Activated naive CD4-positive, alpha-beta T cell treated with anti-CD3 and anti-CD28 coated beads, Interleukin-2, amount 10 ng/mL, durations not matched to agents 7 days and 5 days (primary cell): ENCODE data around the gene LRRC25.

Experiments used
- CTCF ChIA-PET: fragments of 350-600 bp; sonication (Branson Sonifier 250); formaldehyde crosslinking; loops from one replicate; lab custom pipeline; 2021; ENCODE audit warnings: antibody characterized with exemption; lab: Charles Lee
- DNase-seq: peaks from one replicate; pipeline ENCODE4 v3.0.0-alpha.2; 2020
- H3K27ac Mint-ChIP-seq: one replicate; pipeline ENCODE4 v1.8.0; 2021; ENCODE audit warnings: mild to moderate bottlenecking, moderate library complexity, mixed read lengths
- H3K27me3 Mint-ChIP-seq: one replicate; pipeline ENCODE4 v1.8.0; 2021; ENCODE audit warnings: mild to moderate bottlenecking, mixed read lengths
- H3K36me3 Mint-ChIP-seq: one replicate; pipeline ENCODE4 v1.8.0; 2021; ENCODE audit warnings: mixed read lengths
- H3K4me1 Mint-ChIP-seq: one replicate; pipeline ENCODE4 v1.8.0; 2021; ENCODE audit warnings: mixed read lengths
- H3K4me3 Mint-ChIP-seq: one replicate; pipeline ENCODE4 v1.8.0; 2021; ENCODE audit warnings: mild to moderate bottlenecking, moderate library complexity, mixed read lengths
- H3K9me3 Mint-ChIP-seq: one replicate; pipeline ENCODE4 v1.8.0; 2021; ENCODE audit warnings: mixed read lengths

LRRC25 gene

GRCh38 chr19:18424122-18424889 is 26.9 kb upstream of the LRRC25 start:
- Mint-ChIP-seq H3K9me3 (no peaks in the 10 kb centered on the region), H3K4me1 (peaks cover 69% of the 10 kb centered on the region), H3K27ac (peak overlapping the region; percentile 42), H3K36me3 (peaks cover 13% of the 10 kb centered on the region), H3K4me3 (no peak overlapping the region), H3K27me3 (no peaks in the 10 kb centered on the region)
- CTCF ChIA-PET = no interaction called here
- no peak for DNase-seq

DNA sequence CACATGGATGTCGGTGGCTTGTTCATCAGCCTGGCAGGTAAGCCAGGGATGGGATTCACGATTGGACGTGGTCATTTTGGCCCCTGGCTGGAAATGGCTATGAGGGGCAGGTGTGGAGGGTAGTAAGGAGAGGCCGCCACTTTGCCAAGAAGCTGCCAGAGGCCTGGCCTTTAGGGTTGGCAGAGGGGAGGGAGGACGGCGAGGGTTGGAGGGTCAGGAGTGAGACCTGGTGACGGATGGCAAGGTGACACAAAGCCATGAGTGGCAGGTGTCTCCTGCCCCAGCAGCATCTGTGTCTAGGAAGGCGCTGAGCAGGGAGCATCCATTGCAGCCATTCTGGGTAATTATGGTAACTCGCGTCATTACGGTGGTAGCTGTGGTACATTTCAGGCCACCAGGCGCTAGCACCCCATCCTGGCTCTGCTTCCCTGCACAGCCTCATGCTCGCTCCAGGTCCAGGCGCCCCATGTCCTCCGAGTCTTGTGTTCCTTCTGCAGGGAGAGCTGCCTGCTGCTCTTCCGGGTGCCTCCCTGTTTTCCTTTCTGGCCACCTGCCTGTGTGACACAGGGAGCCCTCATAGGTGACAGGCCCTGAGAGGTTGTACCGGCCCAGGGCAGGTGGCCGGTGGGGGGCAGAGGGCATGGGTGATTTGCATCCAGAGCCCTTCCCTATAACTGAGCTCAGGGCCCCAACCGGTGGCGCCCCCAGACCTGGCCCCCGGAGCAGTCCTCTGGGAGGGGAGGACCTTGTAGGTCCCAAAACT is 26.0 kb upstream of the LRRC25 start:
- peaks cover 70% of the 10 kb centered on the region for H3K4me1 Mint-ChIP-seq
- H3K36me3 Mint-ChIP-seq = peaks cover 13% of the 10 kb centered on the region
- no peak for DNase-seq
- H3K4me3 Mint-ChIP-seq = peak overlapping the region; percentile 37
- H3K27me3 Mint-ChIP-seq = peaks cover 3% of the 10 kb centered on the region
- H3K27ac Mint-ChIP-seq = peak overlapping the region; percentile 86
- no peaks in the 10 kb centered on the region for H3K9me3 Mint-ChIP-seq
- CTCF ChIA-PET = no interaction called here

- H3K27ac Mint-ChIP-seq = peak overlapping the region; percentile 86
These were observed 25.2 kb upstream of the LRRC25 start for GRCh38 chr19:18422530-18423191.

DNA sequence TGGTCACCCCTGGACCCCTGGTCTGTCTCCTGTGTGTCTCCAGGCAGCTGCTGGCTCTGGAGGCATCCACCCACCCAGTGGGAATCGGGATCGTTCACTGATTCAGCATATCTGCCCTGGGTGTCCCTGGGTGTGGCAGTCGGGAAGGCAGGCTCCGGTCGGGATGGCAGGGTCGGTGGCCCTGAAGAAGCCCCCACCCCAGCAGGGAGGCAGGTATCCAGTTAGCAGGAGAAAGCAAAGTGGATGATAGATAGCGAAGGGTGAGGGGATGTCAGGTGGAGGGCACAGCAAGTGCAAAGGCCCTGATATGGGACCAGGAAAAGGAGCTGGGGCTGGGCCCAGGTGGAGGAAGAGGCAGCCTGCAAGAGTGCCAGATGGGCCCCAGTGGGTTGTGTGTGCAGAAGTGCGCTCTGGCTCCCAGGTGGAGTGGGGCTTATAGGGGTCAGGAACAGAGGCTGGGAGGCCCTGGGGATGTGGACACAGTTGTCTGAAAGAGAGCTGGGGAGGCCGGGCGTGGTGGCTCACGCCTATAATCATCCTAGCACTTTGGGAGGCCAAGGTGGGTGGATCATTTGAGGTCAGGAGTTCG is 24.0 kb upstream of the LRRC25 start:
- H3K36me3 Mint-ChIP-seq = peaks cover 14% of the 10 kb centered on the region
- H3K9me3 Mint-ChIP-seq = no peaks in the 10 kb centered on the region
- CTCF ChIA-PET = interaction anchor here (0.7 to 1.5 kb wide), 5 partner anchors 10 to 329 kb away, joined by 3 to 6 read pairs (median 3); no protein-coding TSS in a partner anchor
- peaks cover 80% of the 10 kb centered on the region for H3K4me1 Mint-ChIP-seq
- H3K4me3 Mint-ChIP-seq = peak overlapping the region; percentile 95
- DNase-seq = no peak
- peak overlapping the region; percentile 86 for H3K27ac Mint-ChIP-seq
- peaks cover 21% of the 10 kb centered on the region for H3K27me3 Mint-ChIP-seq

More at GRCh38 chr19:18422530-18423191, 25.2 kb upstream of the LRRC25 start:
- Mint-ChIP-seq H3K9me3 (no peaks in the 10 kb centered on the region), H3K36me3 (peaks cover 13% of the 10 kb centered on the region), H3K27me3 (peaks cover 11% of the 10 kb centered on the region), H3K4me1 (peaks cover 74% of the 10 kb centered on the region), H3K4me3 (peak overlapping the region; percentile 37)
- peak; percentile 66 for DNase-seq
- CTCF ChIA-PET = interaction anchor here (1.2 to 1.5 kb wide), 2 partner anchors 23 to 35 kb away, joined by 3 to 6 read pairs; no protein-coding TSS in a partner anchor

DNA sequence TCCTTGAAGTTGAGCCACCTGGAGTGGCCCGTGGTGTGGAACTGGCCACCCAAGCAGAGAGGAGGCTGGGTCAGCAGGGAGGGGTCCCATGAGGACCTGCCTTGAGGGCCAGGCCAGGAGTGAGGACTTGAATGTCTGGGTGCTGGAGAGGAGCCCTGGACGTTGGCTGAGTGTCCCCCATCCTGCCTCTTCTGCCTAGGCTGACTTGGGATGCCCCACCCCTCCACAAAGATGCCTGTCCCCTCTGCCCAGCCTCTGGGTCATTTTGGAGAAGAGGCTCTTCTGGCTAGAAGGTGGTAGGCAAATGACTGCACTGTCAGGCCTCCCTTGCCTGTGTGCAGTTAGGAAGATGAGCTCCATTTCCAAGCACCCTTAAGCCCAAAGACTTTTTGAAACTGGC is 23.5 kb upstream of the LRRC25 start:
- CTCF ChIA-PET = interaction anchor here (0.6 to 1.5 kb wide), 5 partner anchors 9 to 329 kb away, joined by 3 to 6 read pairs (median 3); no protein-coding TSS in a partner anchor
- peaks cover 83% of the 10 kb centered on the region for H3K4me1 Mint-ChIP-seq
- peaks cover 14% of the 10 kb centered on the region for H3K36me3 Mint-ChIP-seq
- peak overlapping the region; percentile 86 for H3K27ac Mint-ChIP-seq
- H3K9me3 Mint-ChIP-seq = no peaks in the 10 kb centered on the region
- peaks cover 26% of the 10 kb centered on the region for H3K27me3 Mint-ChIP-seq
- H3K4me3 Mint-ChIP-seq = peak overlapping the region; percentile 95
- DNase-seq = no peak

DNA sequence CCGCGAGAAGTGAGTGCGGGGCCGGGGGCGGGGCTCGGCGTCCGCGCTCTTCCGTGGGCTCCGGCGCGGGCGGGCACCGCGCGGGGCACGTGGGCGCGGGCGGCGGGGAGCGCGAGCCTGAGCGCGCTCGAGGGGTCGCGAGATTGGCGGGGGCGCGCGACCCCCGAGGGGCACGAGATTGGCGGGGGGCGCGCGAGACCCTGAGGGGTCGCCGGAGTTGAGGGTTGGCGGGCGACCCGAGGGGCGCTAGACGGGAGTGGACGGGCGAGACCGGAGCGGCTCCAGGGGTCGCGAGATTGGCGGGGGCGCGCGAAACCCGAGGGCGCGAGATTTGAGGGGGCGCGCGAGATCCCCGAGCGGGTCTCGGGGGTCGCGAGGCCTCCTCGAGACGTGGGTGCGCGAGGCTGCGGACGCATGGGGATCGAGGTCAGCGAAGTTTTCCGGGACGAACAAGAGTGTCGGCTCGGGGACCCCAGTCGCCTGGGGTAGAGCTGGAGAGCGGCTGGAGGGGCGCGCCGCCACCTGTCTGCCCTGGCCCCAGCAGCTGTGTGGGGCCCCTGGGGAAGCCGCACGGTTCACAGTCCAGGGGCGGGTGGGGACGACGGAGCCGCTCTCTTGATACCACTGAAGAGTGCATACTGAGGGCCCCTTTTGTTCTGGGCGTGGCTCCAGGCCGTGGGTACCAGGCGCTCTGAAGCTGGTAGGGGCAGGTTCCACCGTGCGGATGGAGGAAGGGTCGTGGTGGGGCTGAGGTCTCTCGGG is 22.5 kb upstream of the LRRC25 start:
- Mint-ChIP-seq H3K27ac (peak overlapping the region; percentile 86), H3K36me3 (peaks cover 12% of the 10 kb centered on the region), H3K4me3 (peak overlapping the region; percentile 95), H3K27me3 (peaks cover 34% of the 10 kb centered on the region), H3K4me1 (peaks cover 85% of the 10 kb centered on the region), H3K9me3 (no peaks in the 10 kb centered on the region)
- DNase-seq = peak; percentile 71
- CTCF ChIA-PET = interaction anchor here (0.6 to 1.5 kb wide), 6 partner anchors 8 to 102 kb away, joined by 3 to 5 read pairs (median 3); no protein-coding TSS in a partner anchor

DNA sequence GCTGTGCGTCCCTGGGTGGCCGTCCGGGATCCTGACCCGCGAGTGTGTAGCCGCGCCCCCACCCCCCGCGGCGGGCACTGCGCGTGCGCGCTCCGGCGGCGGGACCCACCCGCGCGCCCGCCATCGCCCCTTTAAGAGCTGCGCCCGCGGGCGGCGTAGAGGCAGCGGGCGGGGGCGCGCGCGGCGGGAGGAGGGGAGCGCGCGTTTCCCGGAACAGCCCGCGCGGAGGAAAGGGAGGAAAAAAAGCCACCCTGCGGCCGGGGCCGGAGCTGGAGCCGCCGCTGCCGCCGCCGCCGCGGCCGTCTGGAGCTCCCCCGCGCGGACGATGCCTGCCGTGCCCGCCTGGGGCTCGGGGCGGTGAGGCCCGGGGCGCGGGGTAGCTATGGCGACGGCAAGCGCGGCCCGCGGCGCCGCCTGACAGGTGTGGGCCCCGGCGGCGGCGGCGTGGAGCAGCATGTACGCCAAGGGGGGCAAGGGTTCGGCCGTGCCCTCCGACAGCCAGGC is 21.8 kb upstream of the LRRC25 start, which contains the start of gene SSBP4:
Gene SSBP4 (plus strand): TSS at position 204 of the 504 bp plus-strand sequence. CDS start 251 bp downstream, at position 455.
- H3K4me3 Mint-ChIP-seq = peak within 1 kb of the TSS; percentile 95
- CTCF ChIA-PET = interaction anchor here (1.1 to 3.9 kb wide), 6 partner anchors 9 to 141 kb away, joined by 3 to 22 read pairs (median 4); no protein-coding TSS in a partner anchor
- no peaks in the 10 kb centered on the region for H3K9me3 Mint-ChIP-seq
- H3K27me3 Mint-ChIP-seq = peaks cover 41% of the 10 kb centered on the region
- peak; percentile 77 for DNase-seq
- H3K4me1 Mint-ChIP-seq = peaks cover 85% of the 10 kb centered on the region
- peak within 1 kb of the TSS; percentile 91 for H3K27ac Mint-ChIP-seq
- peaks cover 12% of the 10 kb centered on the region for H3K36me3 Mint-ChIP-seq

DNA sequence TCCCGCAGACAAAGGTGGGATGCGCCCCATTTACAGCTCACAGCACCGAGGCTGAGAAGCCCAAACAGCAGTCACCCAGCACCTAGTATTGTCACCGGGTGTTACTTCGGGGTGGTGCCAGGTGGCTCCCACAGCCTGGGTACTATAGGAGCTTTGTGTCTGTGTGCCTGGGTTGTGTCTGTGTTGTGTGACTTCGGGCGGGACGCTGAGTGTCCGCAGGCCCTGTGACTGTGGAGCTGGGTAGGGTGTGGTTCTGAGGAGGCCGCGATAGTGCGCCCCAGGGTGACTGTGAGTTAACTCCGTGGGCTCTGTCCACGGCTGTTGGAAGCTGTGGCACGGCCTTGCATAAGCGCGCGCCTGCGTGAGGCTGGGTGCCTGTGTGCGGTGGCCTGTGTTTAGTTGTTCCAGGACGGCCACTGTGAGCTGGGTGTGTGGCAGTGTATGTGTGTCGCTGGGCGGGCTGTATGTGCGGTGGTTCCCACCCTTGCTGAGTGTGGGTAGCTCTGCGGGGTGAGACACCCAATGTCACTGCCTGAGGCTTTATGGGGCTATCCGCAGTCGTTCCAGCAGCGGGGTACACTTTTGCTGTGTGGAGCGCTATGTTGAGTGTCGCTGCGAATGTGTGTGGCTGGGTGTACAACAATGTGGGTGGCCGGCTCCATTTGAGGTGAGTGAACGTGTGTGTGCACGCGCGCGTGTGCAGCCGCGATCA is 21.2 kb upstream of the LRRC25 start:
- H3K27me3 Mint-ChIP-seq = peaks cover 47% of the 10 kb centered on the region
- peaks cover 83% of the 10 kb centered on the region for H3K4me1 Mint-ChIP-seq
- H3K36me3 Mint-ChIP-seq = peaks cover 12% of the 10 kb centered on the region
- CTCF ChIA-PET = interaction anchor here (1.1 to 3.9 kb wide), 6 partner anchors 9 to 140 kb away, joined by 3 to 22 read pairs (median 4); no protein-coding TSS in a partner anchor
- H3K9me3 Mint-ChIP-seq = no peaks in the 10 kb centered on the region
- peak; percentile 49 for DNase-seq
- H3K27ac Mint-ChIP-seq = peak overlapping the region; percentile 91
- peak overlapping the region; percentile 74 for H3K4me3 Mint-ChIP-seq

GRCh38 chr19:18418029-18418482 is 20.6 kb upstream of the LRRC25 start:
- Mint-ChIP-seq H3K4me1 (peaks cover 80% of the 10 kb centered on the region), H3K9me3 (no peaks in the 10 kb centered on the region), H3K27me3 (peaks cover 53% of the 10 kb centered on the region), H3K36me3 (peaks cover 9% of the 10 kb centered on the region), H3K27ac (peak overlapping the region; percentile 91), H3K4me3 (peak overlapping the region; percentile 74)
- CTCF ChIA-PET = interaction anchor here (1.1 to 3.9 kb wide), 4 partner anchors 8 to 140 kb away, joined by 3 to 22 read pairs (median 4); no protein-coding TSS in a partner anchor
- DNase-seq = no peak

- H3K4me1 Mint-ChIP-seq = peaks cover 74% of the 10 kb centered on the region
- H3K27ac Mint-ChIP-seq = peak overlapping the region; percentile 91
- CTCF ChIA-PET = interaction anchor here (1.0 to 3.9 kb wide), 4 partner anchors 28 to 240 kb away, joined by 3 to 22 read pairs (median 4); no protein-coding TSS in a partner anchor
- H3K36me3 Mint-ChIP-seq = peaks cover 5% of the 10 kb centered on the region
- peak; percentile 62 for DNase-seq
- peak overlapping the region; percentile 74 for H3K4me3 Mint-ChIP-seq
- H3K27me3 Mint-ChIP-seq = peaks cover 59% of the 10 kb centered on the region
- no peaks in the 10 kb centered on the region for H3K9me3 Mint-ChIP-seq
These were observed 20.0 kb upstream of the LRRC25 start for GRCh38 chr19:18417250-18418028.

DNA sequence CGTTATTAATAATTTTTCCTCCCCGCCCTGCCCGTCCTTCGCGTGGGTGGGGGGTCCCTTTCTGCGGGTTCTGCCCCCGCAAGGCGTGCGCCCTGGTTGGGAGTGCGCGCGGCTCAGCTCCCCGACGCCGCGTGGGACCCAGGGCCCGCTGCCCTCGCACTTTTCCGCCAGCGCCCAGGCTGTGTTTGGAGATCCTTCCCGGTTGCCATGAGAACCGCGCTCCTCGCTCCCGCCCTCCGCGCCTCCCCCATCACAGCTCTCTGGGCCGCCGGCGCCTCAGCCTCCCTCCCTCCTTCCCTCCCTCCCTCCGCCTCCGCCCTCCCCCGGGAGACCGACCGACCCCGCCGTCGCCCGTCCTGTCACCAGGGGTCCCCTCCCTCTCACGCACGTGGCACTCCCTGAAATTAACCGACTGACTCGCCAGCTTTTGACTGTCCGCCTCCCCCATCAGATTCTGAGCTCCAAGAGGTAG is 19.4 kb upstream of the LRRC25 start:
- peak; percentile 81 for DNase-seq
- peaks cover 5% of the 10 kb centered on the region for H3K36me3 Mint-ChIP-seq
- H3K27me3 Mint-ChIP-seq = peaks cover 65% of the 10 kb centered on the region
- peaks cover 68% of the 10 kb centered on the region for H3K4me1 Mint-ChIP-seq
- no peaks in the 10 kb centered on the region for H3K9me3 Mint-ChIP-seq
- CTCF ChIA-PET = interaction anchor here (1.0 to 3.9 kb wide), 3 partner anchors 27 to 239 kb away, joined by 3 to 22 read pairs (median 3); no protein-coding TSS in a partner anchor
- peak overlapping the region; percentile 70 for H3K27ac Mint-ChIP-seq
- H3K4me3 Mint-ChIP-seq = peak overlapping the region; percentile 71
